Sigmoid colon (tissue), 7 donors: ENCODE measurements around the gene TBL3. TPM values are rescaled to one million over a fixed set of nuclear protein-coding genes. Genes with fewer than 3 reads are reported as not detected.
A peak's percentile ranks its signal among the peaks of the same experiment; 100 is the strongest.
"Not testable (repeated sequence)": the region's sequence is repeated elsewhere in the genome, so short reads cannot be mapped to it uniquely, and the experiment has no call there.

Experiments
- DNase-seq: peaks from one replicate; pipeline ENCODE4 v3.0.0-alpha.2; 2019
- H3K27ac ChIP-seq, 4 donors: fragments of 200-600 bp; sonication (generic); one replicate each; pipeline ENCODE4 v1.5.1; 2016 to 2019; ENCODE audit warnings: mild to moderate bottlenecking in 1 of 4
- H3K27me3 ChIP-seq, 3 donors: fragments of 200-600 bp; sonication (generic); one replicate each; pipeline ENCODE4 v1.5.1; 2019; ENCODE audit warnings: mild to moderate bottlenecking in 1 of 3
- H3K36me3 ChIP-seq, 4 donors: fragments of 200-600 bp; sonication (generic); one replicate each; pipeline ENCODE4 v1.5.1; 2016 to 2019
- H3K4me1 ChIP-seq, 4 donors: fragments of 200-600 bp; sonication (generic); one replicate each; pipeline ENCODE4 v1.5.1; 2017 to 2019
- H3K4me3 ChIP-seq, 4 donors: fragments of 200-600 bp; sonication (generic); one replicate each; pipeline ENCODE4 v1.5.1; 2017 to 2019; ENCODE audit warnings: mild to moderate bottlenecking in 2 of 4, moderate library complexity in 1 of 4
- H3K9me3 ChIP-seq, 4 donors: fragments of 200-600 bp in 3 of 4; sonication (generic) in 3 of 4; one replicate each; pipeline versions ENCODE4 v1.5.1 to v1.6.1; 2013 to 2019
- EP300 ChIP-seq, 4 donors: sonication (generic); formaldehyde crosslinking; IDR thresholded peaks; one replicate each; pipeline ENCODE4 v1.6.1; 2017; ENCODE audit warnings: antibody characterized with exemption in 4 of 4
- POLR2A ChIP-seq, 2 donors: fragments of 450-650 bp; IDR thresholded peaks; one replicate each; pipeline ENCODE4 v1.6.1; 2016; ENCODE audit warnings: antibody characterized with exemption in 2 of 2, mild to moderate bottlenecking in 2 of 2, moderate library complexity in 2 of 2
- POLR2AphosphoS5 ChIP-seq, 4 donors: sonication (generic); formaldehyde crosslinking; IDR thresholded peaks; one replicate each; pipeline ENCODE4 v1.6.1; 2017; ENCODE audit warnings: antibody characterized with exemption in 4 of 4
- WGBS, 2 donors: extraction: QIAGEN DNeasy Blood & Tissue Kit; methylation state at CpG; one replicate each; pipeline ENCODE4 v1.1.7; 2013; 5-methylcytosine and 5-hydroxymethylcytosine counted together
- intact Hi-C: fragments of 100-400 bp; cut with DNase I; formaldehyde crosslinking; loops from one replicate; pipeline ENCODE4 v1.15.1; 2023
- polyA plus RNA-seq, 3 donors: library from polyadenylated mRNA; stranded (reverse); fragments of 200-250 nt; gene quantifications; one replicate each; pipeline ENCODE4 v1.2.3, GENCODE V29; 2013
- total RNA-seq, 4 donors: library from RNA; depleted of rRNA; stranded (reverse); fragments of >200 nt; gene quantifications; one replicate each; pipeline ENCODE4 v1.1.0, GENCODE V29; 2016
- TF ChIP-seq, protein P1 (sequence below), 4 experiments: fragments of 450-650 bp in 3 of 4; fragments of 200-600 bp in 1 of 4; IDR thresholded peaks; one replicate each; pipeline ENCODE4 v1.5.1; 2016 to 2019; ENCODE audit warnings: antibody characterized with exemption in 4 of 4, mild to moderate bottlenecking in 3 of 4, moderate library complexity in 2 of 4
- donor health status: healthy with polysubstance abuse.
- donor health status: Bipolar disorder and iron deficiency.
- donor health status: healthy.

Gene TBL3
- total and polyA plus RNA-seq, 7 donors, result 14.3 to 37.4 (median 25.4) TPM

- Histone ChIP-seq H3K9me3 (no peaks in the 10 kb centered on the region), H3K27me3 (no peaks in the 10 kb centered on the region), H3K27ac (peak overlapping the region; percentile 89 to 93 (median 92)), H3K36me3 (peaks cover 12 to 26% (median 22%) of the 10 kb centered on the region in 4 donors), H3K4me3 (peak overlapping the region; percentile 79 to 88 (median 80)), H3K4me1 (peaks cover 0 to 30% (median 27%) of the 10 kb centered on the region in 4 donors)
- WGBS, 2 donors, result 19 to 41% methylated on average over 14 of the region's 14 CpGs
- DNase-seq, result no peak
- intact Hi-C loops, result no loop called here
- TF ChIP-seq, protein P1, sequence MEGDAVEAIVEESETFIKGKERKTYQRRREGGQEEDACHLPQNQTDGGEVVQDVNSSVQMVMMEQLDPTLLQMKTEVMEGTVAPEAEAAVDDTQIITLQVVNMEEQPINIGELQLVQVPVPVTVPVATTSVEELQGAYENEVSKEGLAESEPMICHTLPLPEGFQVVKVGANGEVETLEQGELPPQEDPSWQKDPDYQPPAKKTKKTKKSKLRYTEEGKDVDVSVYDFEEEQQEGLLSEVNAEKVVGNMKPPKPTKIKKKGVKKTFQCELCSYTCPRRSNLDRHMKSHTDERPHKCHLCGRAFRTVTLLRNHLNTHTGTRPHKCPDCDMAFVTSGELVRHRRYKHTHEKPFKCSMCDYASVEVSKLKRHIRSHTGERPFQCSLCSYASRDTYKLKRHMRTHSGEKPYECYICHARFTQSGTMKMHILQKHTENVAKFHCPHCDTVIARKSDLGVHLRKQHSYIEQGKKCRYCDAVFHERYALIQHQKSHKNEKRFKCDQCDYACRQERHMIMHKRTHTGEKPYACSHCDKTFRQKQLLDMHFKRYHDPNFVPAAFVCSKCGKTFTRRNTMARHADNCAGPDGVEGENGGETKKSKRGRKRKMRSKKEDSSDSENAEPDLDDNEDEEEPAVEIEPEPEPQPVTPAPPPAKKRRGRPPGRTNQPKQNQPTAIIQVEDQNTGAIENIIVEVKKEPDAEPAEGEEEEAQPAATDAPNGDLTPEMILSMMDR (IDR thresholded peaks at IDR 0.05), result no peak
- no peak for TF ChIP-seq EP300 (IDR thresholded peaks at IDR 0.05)
- no peak for TF ChIP-seq POLR2A (IDR thresholded peaks at IDR 0.05)
- TF ChIP-seq POLR2AphosphoS5 (IDR thresholded peaks at IDR 0.05), result no peak
Observed at GRCh38 chr16:1958715-1959268, 13.1 kb upstream of the TBL3 start.

DNA sequence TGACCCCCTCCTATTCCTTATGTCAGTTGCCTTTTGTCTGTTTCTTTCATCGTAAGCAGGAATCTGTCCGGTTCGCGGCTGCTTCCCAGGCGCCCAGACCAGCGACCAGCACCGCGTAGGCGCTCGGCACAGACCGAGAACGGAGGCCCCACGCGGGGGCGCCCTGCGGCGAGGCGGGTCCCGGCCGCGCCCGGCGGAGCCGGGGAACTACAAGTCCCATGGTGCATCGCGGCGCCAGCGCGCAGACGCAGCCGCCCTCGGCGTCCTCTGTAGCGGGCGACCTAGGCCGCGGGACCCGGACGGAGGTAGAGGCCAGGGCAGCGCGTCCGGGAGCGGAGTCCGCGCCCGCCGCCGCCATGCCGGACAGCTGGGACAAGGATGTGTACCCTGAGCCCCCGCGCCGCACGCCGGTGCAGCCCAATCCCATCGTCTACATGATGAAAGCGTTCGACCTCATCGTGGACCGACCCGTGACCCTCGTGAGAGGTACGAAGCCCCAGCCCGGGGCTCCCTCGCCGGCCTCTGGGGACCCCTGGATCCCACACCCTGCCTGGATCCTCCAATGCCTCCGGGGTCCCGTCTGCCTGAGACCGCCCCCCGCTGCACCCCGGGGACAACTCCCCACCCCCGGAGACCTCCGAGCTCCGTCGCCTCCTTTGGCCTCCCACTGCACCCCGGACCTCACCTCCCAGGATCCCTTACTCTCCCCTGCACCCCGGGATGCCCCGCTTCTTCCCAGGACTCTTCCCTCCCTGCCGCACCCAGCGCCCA, 12.4 kb upstream of the TBL3 start, which contains the start of gene NDUFB10:
Gene NDUFB10 (plus strand): TSS at position 270 of the 771 bp plus-strand sequence. CDS start 87 bp downstream, at position 357.
- WGBS, 2 donors, result 1% methylated on average over 79 of the region's 79 CpGs
- Histone ChIP-seq H3K4me1 (peaks cover 0 to 34% (median 29%) of the 10 kb centered on the region in 4 donors), H3K27me3 (no peaks in the 10 kb centered on the region), H3K9me3 (no peaks in the 10 kb centered on the region), H3K27ac (peak within 1 kb of the TSS; percentile 89 to 93 (median 92)), H3K4me3 (peak within 1 kb of the TSS; percentile 79 to 88 (median 80)), H3K36me3 (peaks cover 12 to 27% (median 22%) of the 10 kb centered on the region in 4 donors)
- TF ChIP-seq POLR2AphosphoS5 (IDR thresholded peaks at IDR 0.05) (peak; percentile 84 to 95 (median 94)), POLR2A (IDR thresholded peaks at IDR 0.05) (peak; percentile 55 to 86), EP300 (IDR thresholded peaks at IDR 0.05) (no peak)
- TF ChIP-seq, protein P1 (IDR thresholded peaks at IDR 0.05), result peak in 3 of 4 experiments; percentile 18 to 57 (median 45)
- intact Hi-C loops, result no loop called here
- peak; percentile 96 for DNase-seq

- TF ChIP-seq EP300 (IDR thresholded peaks at IDR 0.05) (no peak), POLR2AphosphoS5 (IDR thresholded peaks at IDR 0.05) (no peak), POLR2A (IDR thresholded peaks at IDR 0.05) (no peak)
- H3K9me3 ChIP-seq, result no peaks in the 10 kb centered on the region
- intact Hi-C loops, result no loop called here
- WGBS, 2 donors, result 35 to 53% methylated on average over 20 of the region's 20 CpGs
- peak overlapping the region in 3 of 4 donors; percentile 79 to 81 (median 80) for H3K4me3 ChIP-seq
- H3K27ac ChIP-seq, result peak overlapping the region in 3 of 4 donors; percentile 89 to 93 (median 93)
- peaks cover 0 to 42% (median 36%) of the 10 kb centered on the region in 4 donors for H3K4me1 ChIP-seq
- H3K27me3 ChIP-seq, result no peaks in the 10 kb centered on the region
- DNase-seq, result no peak
- H3K36me3 ChIP-seq, result peaks cover 12 to 27% (median 22%) of the 10 kb centered on the region in 4 donors
Observed at GRCh38 chr16:1960665-1961630, 10.9 kb upstream of the TBL3 start.

DNA sequence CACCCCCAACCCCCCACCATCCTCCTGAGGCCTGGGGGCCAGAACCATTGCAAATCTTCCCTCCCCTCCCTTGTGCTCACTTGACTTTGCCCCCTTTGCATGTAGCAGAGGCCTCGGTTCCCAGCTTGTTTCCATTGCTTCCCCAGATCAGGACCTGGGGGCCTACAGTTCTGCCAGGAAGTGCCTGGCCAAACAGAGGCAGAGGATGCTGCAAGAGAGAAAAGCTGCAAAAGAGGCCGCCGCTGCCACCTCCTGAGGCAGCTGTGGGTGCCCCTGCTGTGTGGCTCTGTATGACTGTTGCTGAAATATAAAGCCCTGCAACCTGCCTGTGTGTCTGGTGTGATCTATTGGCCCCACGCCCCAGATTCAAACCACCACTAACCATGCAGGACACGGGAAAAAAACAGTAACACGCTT, 10.2 kb upstream of the TBL3 start:
- intact Hi-C loops, result no loop called here
- H3K27ac ChIP-seq, result peak overlapping the region in 1 of 4 donors; percentile 93
- H3K9me3 ChIP-seq, result no peaks in the 10 kb centered on the region
- H3K36me3 ChIP-seq, result peaks cover 12 to 27% (median 22%) of the 10 kb centered on the region in 4 donors
- H3K4me3 ChIP-seq, result no peak overlapping the region
- WGBS, 2 donors, result 49 to 60% methylated on average over 6 of the region's 6 CpGs
- H3K4me1 ChIP-seq, result peaks cover 0 to 44% (median 38%) of the 10 kb centered on the region in 4 donors
- TF ChIP-seq POLR2A (IDR thresholded peaks at IDR 0.05) (no peak), POLR2AphosphoS5 (IDR thresholded peaks at IDR 0.05) (no peak), EP300 (IDR thresholded peaks at IDR 0.05) (no peak)
- TF ChIP-seq, protein P1 (IDR thresholded peaks at IDR 0.05), result no peak
- no peak for DNase-seq
- no peaks in the 10 kb centered on the region for H3K27me3 ChIP-seq

DNA sequence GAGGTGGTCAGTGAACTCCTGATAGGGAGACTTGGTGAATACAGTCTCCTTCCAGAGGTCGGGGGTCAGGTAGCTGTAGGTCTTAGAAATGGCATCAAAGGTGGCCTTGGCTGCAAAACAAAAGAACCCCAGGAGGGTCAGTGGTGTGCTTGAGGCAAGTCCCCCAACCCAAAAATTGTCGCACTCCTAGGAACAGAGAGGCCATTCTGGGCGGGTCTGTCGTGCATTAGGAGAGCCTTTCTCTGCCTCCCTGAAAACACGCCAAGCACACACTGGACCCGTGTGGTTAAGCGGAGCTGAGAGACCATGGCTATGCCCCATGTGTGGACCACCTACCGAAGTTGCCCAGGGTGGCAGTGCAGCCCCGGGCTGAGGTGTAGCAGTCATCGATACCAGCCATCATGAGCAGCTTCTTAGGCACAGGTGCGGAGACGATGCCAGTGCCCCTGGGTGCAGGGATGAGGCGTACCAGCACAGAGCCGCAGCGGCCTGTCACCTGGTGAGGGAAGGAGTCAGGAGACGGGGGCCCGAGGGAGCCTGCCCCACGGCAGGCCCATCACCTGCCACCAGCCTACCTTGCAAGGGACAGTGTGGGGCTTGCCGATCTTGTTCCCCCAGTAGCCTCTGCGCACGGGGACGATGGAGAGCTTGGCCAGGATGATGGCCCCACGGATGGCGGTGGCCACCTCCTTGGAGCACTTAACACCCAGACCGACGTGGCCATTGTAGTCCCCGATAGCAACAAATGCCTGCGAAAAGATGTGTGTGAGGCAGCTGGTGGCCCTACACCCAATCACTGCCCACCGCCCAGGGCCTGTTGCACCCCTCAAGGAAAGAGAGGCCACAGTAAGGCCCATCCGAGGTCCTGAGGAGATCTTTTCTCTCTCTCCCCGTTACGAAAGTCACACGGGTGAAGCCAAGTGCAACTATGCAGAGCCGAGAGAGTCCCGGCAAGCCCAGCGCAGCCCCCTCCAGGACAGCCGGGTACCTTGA, 9.4 kb upstream of the TBL3 start:
- H3K4me3 ChIP-seq, DNase-seq, H3K27ac ChIP-seq, H3K9me3 ChIP-seq, H3K27me3 ChIP-seq, intact Hi-C loops: not testable (repeated sequence)
- 82 to 85% methylated on average over 37 of the region's 37 CpGs for WGBS, 2 donors
- Histone ChIP-seq H3K4me1 (peaks cover 0 to 44% (median 38%) of the 10 kb centered on the region in 4 donors), H3K36me3 (peaks cover 12 to 27% (median 22%) of the 10 kb centered on the region in 4 donors)
